NCI-H446 treated with DMSO at 0.1 percent for 48 hours (cell line): ENCODE results near the gene ESRP2.

ENCODE experiments used
- DNase-seq: peaks from one replicate; lab custom pipeline; 2025; lab: John Stamatoyannopoulos, UW

Gene ESRP2

GRCh38 chr16:68235887-68236136 is at the start of gene ESRP2:
Gene ESRP2 (minus strand): TSS chr16:68236127. CDS start chr16:68236045, 82 bp downstream.
- DNase-seq, result no peak

- DNase-seq, result no peak
Observed at GRCh38 chr16:68285683-68286082, 49.8 kb upstream of the ESRP2 start.

DNA sequence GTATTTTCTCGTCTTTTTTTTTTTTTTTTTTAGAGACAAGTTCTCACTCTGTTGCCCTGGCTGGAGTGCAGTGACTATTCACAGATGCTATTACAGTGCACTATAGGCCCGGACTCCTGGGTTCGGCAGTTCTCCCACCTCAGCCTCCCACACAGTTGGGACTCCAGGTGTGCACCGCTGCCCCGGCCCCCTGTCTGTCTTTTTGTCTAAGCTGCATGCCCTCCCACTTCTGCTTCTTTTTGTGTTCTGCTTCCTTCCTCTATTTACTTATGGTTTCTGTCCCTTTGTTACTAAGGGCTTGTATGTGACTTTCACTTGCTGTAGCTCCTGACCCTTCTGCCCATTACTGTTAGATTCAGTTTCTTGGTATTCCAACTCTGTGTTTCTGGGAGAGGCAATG is 48.9 kb upstream of the ESRP2 start:
- no peak for DNase-seq

- DNase-seq, result no peak
Observed at GRCh38 chr16:68283801-68284598, 48.1 kb upstream of the ESRP2 start.

GRCh38 chr16:68283346-68283745 is 47.4 kb upstream of the ESRP2 start:
- no peak for DNase-seq

DNA sequence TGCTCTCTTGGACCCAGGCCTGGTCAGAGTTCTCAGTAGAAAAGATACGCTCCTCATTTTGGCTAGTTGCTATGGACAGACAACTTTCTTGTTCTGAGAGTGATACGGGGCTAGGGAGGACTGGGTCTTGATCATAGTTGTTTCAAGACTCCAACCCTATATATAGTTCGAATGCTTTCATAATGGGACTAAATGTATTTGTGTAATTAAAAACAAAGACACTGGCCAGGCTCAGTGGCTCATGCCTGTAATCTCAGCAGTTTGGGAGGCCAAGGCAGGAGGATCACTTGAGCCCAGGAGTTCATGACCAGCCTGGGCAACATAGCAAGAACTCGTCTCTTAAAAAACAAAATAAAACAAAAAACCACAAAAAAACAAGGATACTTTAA is 46.1 kb upstream of the ESRP2 start:
- no peak for DNase-seq

DNA sequence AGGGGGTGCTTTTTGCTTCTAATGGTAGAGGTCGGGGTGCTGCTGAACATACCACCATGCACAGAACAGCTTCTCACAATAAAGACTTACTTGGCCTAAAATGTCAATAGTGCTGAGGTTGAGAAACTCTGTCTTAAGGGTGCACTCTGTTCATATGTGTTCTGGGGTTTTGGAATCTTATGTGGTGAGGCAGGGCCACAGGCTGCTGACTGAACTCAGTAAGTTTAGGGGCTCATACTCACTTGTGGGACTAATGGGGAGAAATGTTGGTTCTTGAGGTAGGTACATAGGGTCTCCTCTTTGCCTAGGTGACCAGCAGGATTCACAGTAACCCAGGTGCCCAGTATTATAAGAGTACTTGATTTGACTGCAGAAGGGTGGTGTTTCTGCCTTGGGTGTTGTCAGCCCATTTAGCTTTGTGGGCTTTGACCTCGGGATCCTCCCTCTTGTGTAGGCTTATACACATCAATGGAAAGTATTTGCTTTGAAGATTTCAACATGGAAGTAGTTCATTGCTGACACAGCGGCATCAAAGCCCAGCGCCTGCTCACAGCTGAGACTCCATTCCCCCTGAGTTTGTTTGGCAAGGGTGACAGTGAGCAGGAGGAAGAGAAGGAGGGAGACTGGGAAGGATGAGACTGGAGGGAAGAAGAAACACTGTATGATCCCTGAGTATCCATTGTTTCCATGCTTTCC is 45.6 kb upstream of the ESRP2 start:
- DNase-seq, result no peak

GRCh38 chr16:68279726-68280558 is 44.0 kb upstream of the ESRP2 start:
- DNase-seq, result no peak

DNA sequence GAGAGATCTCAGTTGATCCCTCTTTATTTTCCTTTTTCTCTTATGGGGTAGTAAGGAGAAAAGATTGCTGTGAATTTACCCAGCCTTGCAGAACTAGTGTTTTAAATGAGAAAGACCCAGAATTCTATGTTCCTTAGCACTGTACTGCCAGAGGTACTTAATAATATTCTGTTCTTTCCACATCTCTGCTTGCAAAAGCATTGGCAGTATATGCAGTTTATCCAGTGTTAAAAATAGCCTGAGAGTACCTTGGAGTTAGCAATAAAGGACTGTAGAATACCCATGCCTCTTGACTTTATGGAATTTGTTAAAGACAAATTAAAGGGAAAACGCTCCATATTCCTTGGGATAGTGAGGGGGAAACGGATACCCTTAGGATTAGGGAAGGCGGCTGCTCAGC is 40.3 kb upstream of the ESRP2 start:
- no peak for DNase-seq

DNA sequence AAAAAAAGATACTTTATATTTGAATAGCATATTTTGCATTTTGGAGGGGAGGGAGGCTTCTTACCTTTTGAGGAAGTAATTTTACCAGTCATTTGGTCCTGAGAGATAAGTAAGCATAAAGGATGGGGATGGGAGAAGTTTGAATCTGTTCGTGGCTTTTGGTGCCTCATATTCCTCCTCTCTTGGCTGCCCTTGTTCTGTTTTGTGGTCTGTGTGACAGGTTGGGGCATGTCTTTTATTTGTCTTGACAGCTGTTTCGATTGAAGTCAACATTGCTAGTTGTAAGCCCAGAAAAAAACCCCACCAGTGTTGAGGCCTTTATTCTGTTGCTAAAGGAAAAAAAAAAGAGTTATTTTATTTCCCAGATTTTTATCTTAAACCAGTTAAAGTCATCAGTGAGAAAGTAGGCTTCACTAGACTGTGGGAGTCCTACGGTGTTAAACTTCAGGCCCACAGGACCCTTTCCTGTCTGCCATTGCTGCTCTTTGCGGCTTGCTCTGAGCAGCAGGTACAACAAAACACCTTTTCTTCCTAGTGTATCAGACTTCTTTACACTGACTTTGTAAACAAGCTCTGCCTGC is 39.8 kb upstream of the ESRP2 start:
- DNase-seq, result peak; percentile 6

GRCh38 chr16:68274441-68274840 is 38.5 kb upstream of the ESRP2 start:
- no peak for DNase-seq

GRCh38 chr16:68273896-68274295 is 38.0 kb upstream of the ESRP2 start:
- DNase-seq, result no peak

DNA sequence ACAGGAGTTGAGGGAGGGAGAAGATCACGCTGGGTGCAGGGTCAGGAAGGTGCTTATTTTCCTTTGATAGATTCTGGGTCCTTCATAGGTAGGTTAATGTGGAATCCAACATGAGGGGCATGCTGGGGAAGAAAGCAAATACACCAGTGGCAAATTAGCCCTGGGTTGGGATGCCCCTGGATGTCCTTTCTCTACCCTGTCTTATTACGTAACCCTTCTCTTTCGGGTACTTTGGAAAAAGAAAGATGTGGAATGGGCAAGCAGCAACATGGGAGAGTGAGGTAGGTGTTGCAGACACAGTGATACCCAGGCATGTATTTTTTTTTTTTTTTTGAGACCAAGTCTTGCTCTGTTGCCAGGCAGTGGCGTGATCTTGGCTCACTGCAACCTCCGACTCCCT is 37.5 kb upstream of the ESRP2 start:
- no peak for DNase-seq

DNA sequence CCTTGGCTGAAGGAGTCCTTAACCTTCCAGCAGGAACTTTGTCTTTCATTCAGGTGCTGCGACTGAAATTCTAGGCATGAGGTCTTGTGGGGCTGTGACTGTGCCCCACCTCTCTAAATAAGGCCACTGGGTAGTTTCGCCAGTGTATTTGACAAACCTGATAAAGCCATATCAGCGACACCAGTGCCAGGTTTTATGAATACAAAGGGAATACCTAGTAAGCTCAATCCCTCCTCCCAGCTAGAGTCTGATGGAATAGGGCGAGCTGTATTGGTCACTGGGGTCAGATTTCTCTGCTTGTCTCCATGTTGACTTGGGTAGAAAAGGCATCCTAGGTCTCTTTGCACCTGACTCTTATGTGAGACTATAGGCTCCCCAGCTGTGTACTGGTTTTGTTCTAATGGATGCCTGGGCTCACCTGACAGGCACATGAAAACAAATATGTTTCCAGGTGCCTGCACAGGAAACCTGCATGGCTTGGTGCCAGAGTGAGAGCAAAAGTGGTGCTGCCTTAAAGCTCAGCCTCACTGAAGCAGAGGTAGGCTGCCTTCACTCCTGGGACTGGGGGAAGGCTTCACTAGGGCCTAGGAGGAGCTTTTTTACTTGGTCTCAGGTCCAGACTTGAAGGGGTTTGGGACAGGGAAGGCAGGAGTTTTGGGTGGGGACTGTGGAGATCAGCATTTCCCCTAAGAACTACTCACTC is 36.7 kb upstream of the ESRP2 start:
- no peak for DNase-seq

DNA sequence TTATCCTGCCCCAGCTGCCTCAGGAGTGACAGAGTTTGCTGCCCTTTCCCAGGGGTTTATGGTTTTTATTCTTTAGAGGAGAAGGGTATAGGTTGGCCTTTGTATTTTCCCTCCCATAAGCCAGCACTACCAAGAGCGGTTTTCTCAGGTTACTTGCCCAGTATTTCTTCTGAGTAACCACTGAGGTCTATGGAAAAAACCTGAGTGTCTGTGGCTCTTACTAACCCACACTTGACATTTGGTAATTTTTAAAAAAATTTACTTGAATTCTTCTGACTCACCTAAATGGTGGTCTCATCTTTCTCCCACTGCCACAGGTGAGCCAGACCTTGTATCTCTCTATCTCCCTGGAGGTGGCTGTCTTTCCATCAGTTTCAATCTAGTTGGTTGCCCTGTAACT is 34.4 kb upstream of the ESRP2 start:
- no peak for DNase-seq

DNA sequence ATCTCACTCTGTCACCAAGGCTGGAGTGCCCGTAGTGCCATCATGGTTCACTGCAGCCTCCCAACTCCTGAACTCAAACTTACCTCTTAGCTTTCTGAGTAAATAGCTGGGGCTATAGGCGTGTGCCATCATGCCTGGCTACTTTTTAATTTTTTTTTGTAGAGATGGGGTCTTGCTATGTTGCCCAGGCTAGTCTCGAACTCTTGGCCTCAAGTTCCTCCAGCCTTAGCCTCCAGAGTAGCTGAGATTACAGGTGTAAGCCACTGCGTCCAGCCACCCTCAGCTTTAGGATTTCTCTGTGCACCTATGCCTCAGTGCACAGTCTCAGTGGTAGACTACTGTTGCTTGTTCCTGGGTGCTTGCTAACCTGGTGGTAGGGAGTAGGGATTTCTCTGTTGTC is 33.9 kb upstream of the ESRP2 start:
- no peak for DNase-seq

DNA sequence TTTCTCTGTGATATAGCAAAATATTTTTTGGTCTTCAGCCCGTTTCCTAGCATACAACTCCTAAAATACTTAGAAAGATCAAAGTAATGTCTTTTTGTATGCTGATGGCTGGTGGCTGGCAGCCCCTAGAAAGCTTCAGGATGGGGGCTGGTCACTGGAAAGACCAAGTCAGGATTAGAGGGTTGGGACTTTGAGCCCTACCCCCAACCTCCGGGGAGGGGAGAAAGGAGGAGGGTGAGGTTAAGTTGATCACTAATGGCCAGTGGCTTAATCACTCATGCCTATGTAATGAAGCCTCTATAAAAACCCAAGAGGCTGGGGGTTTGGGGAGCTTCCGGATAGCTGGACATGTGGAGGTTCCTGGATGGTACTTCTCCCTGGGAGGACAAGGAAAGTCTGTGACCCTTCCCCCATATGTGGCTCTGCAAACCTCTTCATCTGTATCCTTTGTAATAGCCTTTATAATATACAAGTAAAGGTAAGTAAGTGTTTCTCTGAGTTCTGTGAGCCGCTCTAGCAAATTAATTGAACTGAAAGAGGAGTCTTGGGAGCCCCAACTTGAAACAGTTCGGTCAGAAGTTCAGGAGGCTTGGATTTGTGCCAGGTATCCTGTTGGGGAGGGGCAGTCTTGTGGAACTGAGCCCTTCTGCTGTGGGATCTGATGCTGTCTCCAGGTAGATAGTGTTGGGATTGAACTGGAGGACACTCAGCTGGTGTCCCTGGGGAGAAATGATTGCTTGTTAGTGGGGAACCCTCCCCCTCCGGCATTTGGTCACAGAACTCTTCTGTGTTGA is 31.9 kb upstream of the ESRP2 start:
- no peak for DNase-seq

- DNase-seq, result no peak
Observed at GRCh38 chr16:68265078-68265920, 29.4 kb upstream of the ESRP2 start.

DNA sequence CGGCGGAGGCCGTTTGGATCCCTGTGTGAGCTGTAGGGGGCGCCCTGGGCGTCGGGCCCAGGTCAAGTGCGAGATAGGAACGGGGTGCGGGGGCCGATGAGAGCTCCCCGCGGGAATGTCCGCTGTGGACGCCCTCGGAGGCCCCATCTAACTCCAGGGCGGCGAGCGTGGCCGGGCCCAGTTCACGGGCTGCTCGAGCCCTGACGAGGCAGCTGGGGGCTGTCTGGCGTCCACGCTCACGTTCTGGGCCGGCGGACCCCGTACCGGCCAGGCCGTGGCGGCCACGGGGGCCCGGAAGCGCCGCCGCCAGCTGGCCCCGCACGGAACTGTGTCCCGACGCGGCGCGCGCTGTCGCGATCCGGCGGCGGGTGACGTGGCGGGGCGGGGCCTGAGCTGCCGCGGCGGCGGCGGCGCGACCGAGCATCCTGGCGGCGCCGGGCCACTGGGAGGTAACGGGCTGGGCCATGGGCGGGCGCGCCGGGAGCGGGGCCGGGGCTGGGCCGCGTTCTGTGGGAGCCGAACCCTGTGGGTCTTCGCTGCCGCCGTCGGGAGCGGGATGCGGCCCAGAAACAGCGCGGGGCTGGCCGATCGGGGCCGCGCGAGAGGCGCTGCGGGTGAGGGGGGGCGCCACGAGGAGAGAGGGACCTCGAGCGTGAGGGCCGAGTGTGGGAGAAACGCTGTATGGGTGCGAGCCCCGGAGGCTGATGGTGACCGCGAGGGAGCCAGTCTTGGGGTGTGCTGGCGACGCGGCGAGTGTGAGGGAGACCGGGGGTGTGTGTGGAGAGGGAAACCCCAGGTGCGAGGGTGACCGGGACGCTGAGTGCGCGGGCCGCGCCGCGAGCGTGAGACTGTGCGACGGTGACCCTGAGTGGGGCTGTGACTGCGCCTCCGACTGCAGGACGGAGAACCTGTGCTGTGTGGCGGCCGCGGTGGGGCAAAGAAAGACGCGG is 28.5 kb upstream of the ESRP2 start, which contains the start of gene SLC7A6:
Gene SLC7A6, plus strand, starts transcription at position 399 of the 950 bp plus-strand sequence. CDS start 10,201 bp downstream, outside the sequence.
- DNase-seq, result no peak
